Loucy (cell line): ENCODE data around the gene SUDS3.

ENCODE experiments used
- CTCF ChIP-seq: fragments of 200-600 bp; sonication (generic); conservative IDR thresholded peaks from 2 replicates; pipeline ENCODE4 v1.5.1; 2014; ENCODE audit warnings: mild to moderate bottlenecking, antibody characterized with exemption, low read length
- EZH2phosphoT487 ChIP-seq: fragments of 200-600 bp; IDR thresholded peaks from 2 replicates; pipeline ENCODE4 v1.6.1; 2018; ENCODE audit warnings: antibody characterized with exemption, mild to moderate bottlenecking, moderate library complexity, borderline replicate concordance

DNA sequence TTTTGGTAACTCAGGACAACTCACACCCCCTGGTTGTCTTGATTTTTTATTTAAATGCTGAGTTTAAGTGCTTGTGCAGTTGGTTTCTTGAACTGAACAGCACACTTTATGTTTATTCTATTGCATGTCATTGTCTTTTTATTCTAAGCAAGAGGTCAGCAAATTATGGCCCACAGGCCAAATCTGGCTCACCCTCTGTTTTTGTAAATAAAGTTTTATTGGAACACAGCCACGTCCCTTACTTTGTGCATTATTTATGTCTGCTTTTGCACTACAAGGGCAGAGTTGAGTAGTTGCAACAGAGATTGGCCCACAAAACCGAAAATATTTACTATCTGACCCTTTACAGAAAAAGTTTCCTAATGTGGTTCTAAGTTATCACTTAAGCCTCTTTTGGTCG is 52.3 kb downstream of the SUDS3 start:
- no peak for TF ChIP-seq CTCF
- no peak for TF ChIP-seq EZH2phosphoT487
